H1 (cell line): Measurements from ENCODE around the gene SH3BP2. TPM values are rescaled to one million over a fixed set of nuclear protein-coding genes. Genes with fewer than 3 reads are reported as not detected.
A peak's percentile ranks its signal among the peaks of the same experiment; 100 is the strongest.

Source experiments
- CTCF ChIA-PET: fragments of 300-600 bp; sonication (Branson Sonifier 250); formaldehyde crosslinking; loops from one replicate; lab custom pipeline; 2021; ENCODE audit not compliant: partially characterized antibody; lab: Charles Lee
- POLR2A ChIA-PET: fragments of 300-600 bp; sonication (Branson Sonifier 250); formaldehyde crosslinking; loops from one replicate; lab custom pipeline; 2021; ENCODE audit warnings: inconsistent platforms; ENCODE audit not compliant: partially characterized antibody; lab: Charles Lee
- DNase-seq, 2 experiments: peaks; one replicate each; pipeline versions ENCODE4 v3.0.0 to v3.0.0-alpha.2; 2010 to 2022; ENCODE audit warnings: low spot score in 2 of 2, low read depth in 1 of 2, mixed read lengths in 1 of 2
- FAIRE-seq: peaks from 2 replicates; lab custom pipeline; 2011; peaks lifted over from hg19 to GRCh38; lab: Jason Lieb, UNC
- H2AFZ ChIP-seq: 2 replicates; pipeline ENCODE4 v1.8.1; 2012; ENCODE audit warnings: low read length, inconsistent platforms
- H2AK5ac ChIP-seq: 2 replicates; pipeline ENCODE4 v1.6.1; 2013; ENCODE audit warnings: low read depth, low read length
- H2BK120ac ChIP-seq: replicated peaks from 2 replicates; pipeline ENCODE3; 2013; ENCODE audit warnings: low read depth, low read length, inconsistent platforms
- H2BK12ac ChIP-seq: 2 replicates; pipeline ENCODE4 v1.6.1; 2013; ENCODE audit warnings: low read depth, low read length
- H2BK15ac ChIP-seq: 2 replicates; pipeline ENCODE4 v1.6.1; 2013; ENCODE audit warnings: low read length
- H2BK20ac ChIP-seq: 2 replicates; pipeline ENCODE4 v1.6.1; 2013; ENCODE audit warnings: low read length
- H2BK5ac ChIP-seq: 2 replicates; pipeline ENCODE4 v1.6.1; 2013; ENCODE audit warnings: low read depth, low read length
- H3K14ac ChIP-seq: 2 replicates; pipeline ENCODE4 v1.6.1; 2013; ENCODE audit warnings: inconsistent platforms; ENCODE audit not compliant: insufficient read length
- H3K18ac ChIP-seq: 2 replicates; pipeline ENCODE4 v1.6.1; 2013; ENCODE audit warnings: low read length; ENCODE audit errors: extremely low read depth
- H3K23ac ChIP-seq: 2 replicates; pipeline ENCODE4 v1.6.1; 2013; ENCODE audit warnings: inconsistent platforms; ENCODE audit not compliant: insufficient read length
- H3K23me2 ChIP-seq: 2 replicates; pipeline ENCODE4 v1.6.1; 2013; ENCODE audit warnings: low read depth, low read length
- H3K27ac ChIP-seq: 2 replicates; pipeline ENCODE4 v1.6.1; 2011; ENCODE audit warnings: low read depth, low read length, inconsistent platforms
- H3K27me3 ChIP-seq, 4 experiments: replicated peaks in 1 of 4; 1 replicate in 1 of 4; 2 replicates in 3 of 4; pipeline versions ENCODE4 v1.6.1 to v1.8.1; 2011 to 2013; ENCODE audit warnings: low read length in 3 of 4, mild to moderate bottlenecking in 3 of 4, inconsistent platforms in 2 of 4, mixed read lengths in 2 of 4, moderate library complexity in 1 of 4; ENCODE audit not compliant: control insufficient read depth in 3 of 4, insufficient read depth in 3 of 4; ENCODE audit errors: extremely low read depth in 1 of 4
- H3K36me3 ChIP-seq, 4 experiments: 2 replicates each; pipeline versions ENCODE4 v1.6.1 to v1.8.1; 2011 to 2013; ENCODE audit warnings: mild to moderate bottlenecking in 4 of 4, low read length in 3 of 4, moderate library complexity in 2 of 4, control low read depth in 1 of 4, inconsistent platforms in 1 of 4; ENCODE audit not compliant: insufficient read depth in 4 of 4, control insufficient read depth in 2 of 4
- H3K4ac ChIP-seq: replicated peaks from 2 replicates; pipeline ENCODE3; 2013; ENCODE audit warnings: low read length, low read depth, mixed read lengths, inconsistent platforms; ENCODE audit not compliant: insufficient read length
- H3K4me1 ChIP-seq, 4 experiments: replicated peaks in 1 of 4; 1 replicate in 1 of 4; 2 replicates in 3 of 4; pipeline versions ENCODE4 v1.6.1 to v1.8.1; 2011 to 2013; ENCODE audit warnings: low read length in 3 of 4, inconsistent platforms in 2 of 4, mixed read lengths in 1 of 4; ENCODE audit not compliant: insufficient read depth in 4 of 4, control insufficient read depth in 3 of 4
- H3K4me2 ChIP-seq, 2 experiments: 2 replicates each; pipeline versions ENCODE4 v1.6.1 to v1.8.1; 2011 to 2013; ENCODE audit warnings: low read depth in 2 of 2, low read length in 2 of 2, control low read depth in 1 of 2, inconsistent platforms in 1 of 2, mild to moderate bottlenecking in 1 of 2; ENCODE audit not compliant: insufficient read depth in 1 of 2
- H3K4me3 ChIP-seq, 4 experiments: fragments of 200-600, 300-600 bp in 1 of 4; sonication (generic), shearing (Covaris generic), sonication (Bioruptor Twin) in 1 of 4; 2 replicates each; pipeline versions ENCODE4 v1.5.1 to v1.8.1; 2011 to 2016; ENCODE audit warnings: low read length in 4 of 4, low read depth in 3 of 4, control low read depth in 2 of 4, inconsistent platforms in 2 of 4, mild to moderate bottlenecking in 2 of 4, mixed read lengths in 1 of 4, moderate library complexity in 1 of 4; ENCODE audit not compliant: insufficient read depth in 2 of 4; ENCODE audit errors: extremely low read depth in 1 of 4
- H3K56ac ChIP-seq: replicated peaks from 2 replicates; pipeline ENCODE3; 2013; ENCODE audit warnings: low read depth, mild to moderate bottlenecking, mixed read lengths, low read length, inconsistent platforms; ENCODE audit not compliant: insufficient read length
- H3K79me1 ChIP-seq: 2 replicates; pipeline ENCODE4 v1.6.1; 2013; ENCODE audit warnings: low read depth, low read length, control low read depth
- H3K79me2 ChIP-seq, 2 experiments: 2 replicates each; pipeline versions ENCODE4 v1.6.1 to v1.8.1; 2012 to 2013; ENCODE audit warnings: low read length in 2 of 2, mild to moderate bottlenecking in 2 of 2, inconsistent platforms in 1 of 2; ENCODE audit not compliant: insufficient read depth in 2 of 2, control insufficient read depth in 1 of 2
- H3K9ac ChIP-seq, 4 experiments: replicated peaks in 1 of 4; 1 replicate in 1 of 4; 2 replicates in 3 of 4; pipeline versions ENCODE4 v1.6.1 to v1.8.1; 2011 to 2013; ENCODE audit warnings: low read depth in 3 of 4, low read length in 3 of 4, control low read depth in 2 of 4, mild to moderate bottlenecking in 2 of 4, moderate library complexity in 2 of 4, inconsistent platforms in 1 of 4; ENCODE audit errors: extremely low read depth in 1 of 4
- H3K9me3 ChIP-seq, 2 experiments: 2 replicates each; pipeline versions ENCODE4 v1.6.1 to v1.8.1; 2012 to 2013; ENCODE audit warnings: mild to moderate bottlenecking in 2 of 2, moderate library complexity in 2 of 2, control low read depth in 1 of 2, inconsistent platforms in 1 of 2, low read depth in 1 of 2, low read length in 1 of 2, mixed read lengths in 1 of 2; ENCODE audit not compliant: insufficient read depth in 2 of 2
- H4K20me1 ChIP-seq, 2 experiments: replicated peaks in 1 of 2; 2 replicates each; pipeline versions ENCODE3 to v1.8.1; 2011 to 2013; ENCODE audit warnings: inconsistent platforms in 2 of 2, low read length in 2 of 2, mild to moderate bottlenecking in 1 of 2; ENCODE audit not compliant: insufficient read depth in 2 of 2, control insufficient read depth in 1 of 2
- H4K5ac ChIP-seq: 2 replicates; pipeline ENCODE4 v1.6.1; 2013; ENCODE audit warnings: low read length, low read depth, mixed read lengths, inconsistent platforms; ENCODE audit not compliant: insufficient read length
- H4K8ac ChIP-seq: 2 replicates; pipeline ENCODE4 v1.8.0; 2013; ENCODE audit warnings: mild to moderate bottlenecking, moderate library complexity, low read length, inconsistent platforms; ENCODE audit not compliant: insufficient read depth; ENCODE audit errors: extremely low read depth
- H4K91ac ChIP-seq: replicated peaks from 2 replicates; pipeline ENCODE3; 2013; ENCODE audit warnings: low read length, mixed read lengths, inconsistent platforms; ENCODE audit not compliant: insufficient read length
- CBX5 ChIP-seq: fragments of 300-800, 300-1000 bp; sonication (generic); IDR thresholded peaks from 2 replicates; pipeline ENCODE4 v1.7.1; 2016; ENCODE audit warnings: antibody characterized with exemption, low read length, low read depth
- GTF2F1 ChIP-seq: IDR thresholded peaks from 2 replicates; pipeline ENCODE4 v1.6.1; 2012; ENCODE audit warnings: low read depth, low read length, improper control_type of control experiment, borderline replicate concordance
- PHF8 ChIP-seq: fragments of 200-600 bp; sonication (generic); conservative IDR thresholded peaks from 2 replicates; pipeline ENCODE4 v1.7.1; 2012; ENCODE audit warnings: low read depth, mild to moderate bottlenecking, inconsistent platforms, low read length, moderate library complexity
- SRF ChIP-seq: IDR thresholded peaks from 2 replicates; pipeline ENCODE4 v1.6.1; 2011; ENCODE audit warnings: mild to moderate bottlenecking, low read depth, low read length, moderate library complexity
- WGBS, 2 experiments: shearing (Covaris generic) in 1 of 2; methylation state at CpG; one replicate each; pipeline versions ENCODE4 v1.1.6 to v1.1.7; 2013 to 2015; ENCODE audit warnings: low lambda C conversion rate in 2 of 2, mixed read lengths in 2 of 2, inconsistent platforms in 1 of 2, low coverage in 1 of 2, missing lambda C conversion rate in 1 of 2; ENCODE audit not compliant: insufficient replicate concordance in 2 of 2, insufficient coverage in 1 of 2, insufficient read length in 1 of 2; ENCODE audit errors: extremely low coverage in 1 of 2, missing lambda C conversion rate in 1 of 2; 5-methylcytosine and 5-hydroxymethylcytosine counted together
- polyA plus RNA-seq, 7 experiments: library from polyadenylated mRNA; depleted of rRNA in 3 of 7; stranded (reverse) in 5 of 7; unstranded in 2 of 7; fragments of >200 nt in 5 of 7; fragments of 200-250 nt in 2 of 7; gene quantifications; 1 replicate in 5 of 7; 2 replicates in 1 of 7; 4 replicates in 1 of 7; pipeline versions ENCODE4 v1.2.1 to v1.2.3, GENCODE V29; 2011 to 2013; ENCODE audit warnings: missing spikeins in 2 of 7, mixed read lengths in 2 of 7
- total RNA-seq: library from RNA; stranded (reverse); fragmentation: NEBNext Ultra II Directional; extraction: Animal tissue kit (Norgen Biotek cat#: 25700); gene quantifications from 2 replicates; pipeline ENCODE4 v1.2.1, GENCODE V29; 2021
- TF ChIP-seq, protein P1 (sequence below): IDR thresholded peaks from 2 replicates; pipeline ENCODE4 v1.6.1; 2012; ENCODE audit warnings: inconsistent platforms

SH3BP2 gene
- total and polyA plus RNA-seq, 2 of the 8 experiments (the other 6 are each of a cell fraction or from before 2014, with no cell fraction given): 27.4 to 31.4 TPM

DNA sequence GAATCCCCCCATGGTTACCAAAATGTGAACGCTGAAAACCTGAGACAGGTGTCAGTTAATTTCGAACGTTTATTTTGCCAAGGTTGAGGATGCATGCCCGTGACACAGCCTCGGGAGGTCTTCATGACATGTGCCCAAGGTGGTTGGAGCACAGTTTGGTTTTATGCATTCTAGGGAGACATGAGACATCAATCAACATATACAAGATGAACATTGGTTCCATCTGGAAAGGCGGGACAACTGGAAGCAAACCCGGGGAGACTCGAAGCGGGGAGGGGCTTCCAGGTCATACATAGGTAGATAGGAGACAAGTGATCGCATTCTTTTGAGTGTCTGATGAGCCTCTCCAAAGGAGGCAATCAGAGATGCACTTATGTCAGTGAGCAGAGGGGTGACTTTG, 11.0 kb upstream of the SH3BP2 start:
- TF ChIP-seq SRF (no peak), CBX5 (no peak), GTF2F1 (no peak), PHF8 (no peak)
- TF ChIP-seq, protein P1, sequence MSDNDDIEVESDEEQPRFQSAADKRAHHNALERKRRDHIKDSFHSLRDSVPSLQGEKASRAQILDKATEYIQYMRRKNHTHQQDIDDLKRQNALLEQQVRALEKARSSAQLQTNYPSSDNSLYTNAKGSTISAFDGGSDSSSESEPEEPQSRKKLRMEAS: no peak
- Histone ChIP-seq H2AK5ac (0 out of 2 replicates have a peak overlapping the region, but pooled peaks have one; percentile 39), H3K9ac (no peak overlapping the region; a peak in 1 of 7 replicates), H4K5ac (no peak overlapping the region), H3K4me3 (no peak overlapping the region), H4K91ac (no peak overlapping the region), H3K4ac (no peak overlapping the region), H3K4me2 (no peak overlapping the region), H3K36me3 (no peaks in the 10 kb centered on the region), H3K23ac (no peak overlapping the region), H2BK15ac (peak overlapping the region; percentile 61; the same call in 1 of the 2 replicates), H3K9me3 (no peaks in the 10 kb centered on the region), H2BK12ac (no peak overlapping the region), H3K14ac (no peak overlapping the region), H4K20me1 (no peaks in the 10 kb centered on the region), H3K79me1 (no peaks in the 10 kb centered on the region), H3K79me2 (no peaks in the 10 kb centered on the region), H4K8ac (no peak overlapping the region), H2BK20ac (peak overlapping the region; percentile 48; the same call in 1 of the 2 replicates), H2BK120ac (no peak overlapping the region), H3K27ac (no peak overlapping the region), H3K56ac (no peak overlapping the region), H2BK5ac (no peak overlapping the region), H3K27me3 (0 out of 7 replicates have a peak, but pooled peaks cover 0 to 2% (median 0%) of the 10 kb centered on the region in 4 experiments), H3K23me2 (no peaks in the 10 kb centered on the region; the same call in 1 of the 2 replicates), H3K4me1 (peaks cover 1 to 9% (median 4%) of the 10 kb centered on the region in 4 experiments; a peak in 5 of 7 replicates), H2AFZ (no peak overlapping the region), H3K18ac (no peak overlapping the region)
- CTCF ChIA-PET: interaction anchor here (0.6 to 1.5 kb wide), 3 partner anchors 17 to 37 kb away, joined by 3 to 5 read pairs (median 4); no protein-coding TSS in a partner anchor
- POLR2A ChIA-PET: interaction anchor here (0.9 to 1.9 kb wide), 4 partner anchors 10 to 28 kb away, joined by 3 to 5 read pairs (median 4); no protein-coding TSS in a partner anchor
- FAIRE-seq (no peak), DNase-seq (no peak)
- WGBS, 2 experiments: 94% methylated on average over 10 of the region's 10 CpGs; no CpG with 5 or more reads in 1 of the 2 experiments
